Endothelial cell of umbilical vein (primary cell): ENCODE data around the gene DPM2. TPM values are rescaled to one million over a fixed set of nuclear protein-coding genes. Genes with fewer than 3 reads are reported as not detected.

ENCODE experiments used
- BruUV-seq: library from RNA; stranded (reverse); fragments of 400-500 nt; replicated peaks from 2 replicates; lab custom pipeline; 2021; lab: Mats Ljungman, UMichigan
- CTCF ChIA-PET: fragments of 300-600, 350-600 bp; sonication (Branson Sonifier 250); formaldehyde crosslinking; loops from one replicate; lab custom pipeline; 2021; ENCODE audit warnings: antibody characterized with exemption, inconsistent platforms; lab: Charles Lee
- POLR2A ChIA-PET: fragments of 300-600, 350-600 bp; sonication (Branson Sonifier 250); formaldehyde crosslinking; loops from one replicate; lab custom pipeline; 2021; ENCODE audit warnings: antibody characterized with exemption, inconsistent platforms; lab: Charles Lee
- DNase-seq: peaks from one replicate; pipeline ENCODE4 v3.0.0-alpha.2; 2011; ENCODE audit warnings: low read depth, low spot score
- FAIRE-seq: peaks from 2 replicates; lab custom pipeline; 2011; peaks lifted over from hg19 to GRCh38; lab: Jason Lieb, UNC
- H2AFZ ChIP-seq: 2 replicates; pipeline ENCODE4 v1.6.0; 2012; ENCODE audit warnings: low read depth, low read length, control low read depth, inconsistent platforms
- H3K27ac ChIP-seq: 2 replicates; pipeline ENCODE4 v1.5.1; 2011; ENCODE audit warnings: low read depth, mild to moderate bottlenecking, control low read depth, low read length, moderate library complexity; ENCODE audit not compliant: insufficient read depth
- H3K27me3 ChIP-seq, 2 experiments: 2 replicates each; pipeline versions ENCODE4 v1.6.0 to v1.6.1; 2011; ENCODE audit warnings: low read length in 2 of 2, mixed read lengths in 1 of 2; ENCODE audit not compliant: control insufficient read depth in 2 of 2, insufficient read depth in 2 of 2
- H3K36me3 ChIP-seq, 2 experiments: 2 replicates in 1 of 2; 3 replicates in 1 of 2; pipeline ENCODE4 v1.5.1; 2011; ENCODE audit warnings: low read length in 2 of 2, mild to moderate bottlenecking in 1 of 2, moderate library complexity in 1 of 2; ENCODE audit not compliant: control insufficient read depth in 2 of 2, insufficient read depth in 2 of 2; ENCODE audit errors: extremely low read depth in 1 of 2
- H3K4me1 ChIP-seq: 3 replicates; pipeline ENCODE4 v1.5.1; 2011; ENCODE audit warnings: mild to moderate bottlenecking, low read length; ENCODE audit not compliant: control insufficient read depth, insufficient read depth; ENCODE audit errors: extremely low read depth
- H3K4me2 ChIP-seq: 2 replicates; pipeline ENCODE4 v1.6.1; 2011; ENCODE audit warnings: low read length, control low read depth, mixed read lengths; ENCODE audit not compliant: insufficient read depth
- H3K4me3 ChIP-seq, 3 experiments: fragments of 200-600 bp in 1 of 3; sonication (generic), shearing (Covaris generic) in 1 of 3; replicated peaks in 1 of 3; 2 replicates each; pipeline ENCODE4 v1.5.1; 2011 to 2016; ENCODE audit warnings: control low read depth in 3 of 3, low read length in 3 of 3, mild to moderate bottlenecking in 2 of 3, inconsistent platforms in 1 of 3, low read depth in 1 of 3, moderate library complexity in 1 of 3; ENCODE audit not compliant: insufficient read depth in 1 of 3
- H3K79me2 ChIP-seq: 2 replicates; pipeline ENCODE4 v1.6.0; 2012; ENCODE audit warnings: low read length, inconsistent platforms; ENCODE audit not compliant: control insufficient read depth, insufficient read depth
- H3K9ac ChIP-seq: replicated peaks from 2 replicates; pipeline ENCODE3; 2011; ENCODE audit warnings: low read length, control low read depth; ENCODE audit not compliant: insufficient read depth; ENCODE audit errors: extremely low read depth
- H3K9me1 ChIP-seq: replicated peaks from 3 replicates; pipeline ENCODE4 v1.6.0; 2011; ENCODE audit warnings: mild to moderate bottlenecking, low read length; ENCODE audit not compliant: control insufficient read depth, insufficient read depth; ENCODE audit errors: extremely low read depth
- H3K9me3 ChIP-seq: replicated peaks from 2 replicates; pipeline ENCODE4 v1.5.1; 2012; ENCODE audit warnings: low read length, inconsistent platforms; ENCODE audit not compliant: control insufficient read depth, insufficient read depth
- H4K20me1 ChIP-seq: replicated peaks from 2 replicates; pipeline ENCODE3; 2011; ENCODE audit warnings: mild to moderate bottlenecking, low read length; ENCODE audit not compliant: control insufficient read depth, insufficient read depth; ENCODE audit errors: extremely low read depth
- EZH2 ChIP-seq: IDR thresholded peaks from 2 replicates; pipeline ENCODE4 v1.6.1; 2012; ENCODE audit warnings: borderline replicate concordance, low read depth, mild to moderate bottlenecking, moderate library complexity, low read length, inconsistent platforms; ENCODE audit not compliant: severe bottlenecking
- FOS ChIP-seq: IDR thresholded peaks from 2 replicates; pipeline ENCODE4 v1.6.1; 2011; ENCODE audit warnings: mild to moderate bottlenecking, low read length, moderate library complexity, borderline replicate concordance; ENCODE audit not compliant: insufficient read depth
- GATA2 ChIP-seq: IDR thresholded peaks from 2 replicates; pipeline ENCODE4 v1.7.0; 2011; ENCODE audit warnings: low read depth, mild to moderate bottlenecking, moderate library complexity, mixed read lengths, low read length; ENCODE audit not compliant: insufficient read length, insufficient read depth
- JUN ChIP-seq: IDR thresholded peaks from 2 replicates; pipeline ENCODE4 v1.6.1; 2011; ENCODE audit warnings: borderline replicate concordance, low read depth; ENCODE audit not compliant: insufficient read length, insufficient read depth
- MYC ChIP-seq: IDR thresholded peaks from one replicate; pipeline ENCODE4 v1.6.1; 2011; ENCODE audit warnings: mild to moderate bottlenecking, low read depth, low read length
- POLR2A ChIP-seq: IDR thresholded peaks from 2 replicates; pipeline ENCODE4 v1.6.1; 2012; ENCODE audit warnings: low read depth, mild to moderate bottlenecking, control low read depth, low read length
- POLR2AphosphoS5 ChIP-seq: IDR thresholded peaks from 2 replicates; pipeline ENCODE4 v1.6.1; 2012; ENCODE audit warnings: low read depth, mild to moderate bottlenecking, control low read depth, low read length, moderate library complexity; ENCODE audit not compliant: insufficient read depth
- dilution Hi-C: fragments of 300-500 bp; cut with MboI; formaldehyde crosslinking; loops from one replicate; pipeline ENCODE4 v1.15.0; 2019; ENCODE audit warnings: low sequenced_read_pairs; ENCODE audit not compliant: extremely low pct_ligation_motif_present
- intact Hi-C: fragments of 100-400 bp; cut with micrococcal nuclease; formaldehyde crosslinking; loops from one replicate; pipeline ENCODE4 v1.10.0; 2022
- polyA plus RNA-seq, 4 experiments: library from polyadenylated mRNA; depleted of rRNA in 3 of 4; stranded (reverse) in 3 of 4; unstranded in 1 of 4; fragments of >200 nt; gene quantifications; 2 replicates each; pipeline versions ENCODE4 v1.2.1 to v1.2.3, GENCODE V29; 2011 to 2012; ENCODE audit warnings: missing spikeins in 1 of 4
- total RNA-seq: library from RNA; stranded (reverse); gene quantifications from 2 replicates; pipeline ENCODE4 v1.2.3, GENCODE V29; 2021
- TF ChIP-seq, protein P1 (sequence below): IDR thresholded peaks from 2 replicates; pipeline ENCODE4 v1.6.1; 2011; ENCODE audit not compliant: insufficient read depth, insufficient read length
- TF ChIP-seq, protein P2 (sequence below), 2 donors: IDR thresholded peaks; 1 replicate in 1 of 2; 2 replicates in 1 of 2; pipeline ENCODE4 v1.5.1; 2011; ENCODE audit warnings: low read length in 2 of 2, mild to moderate bottlenecking in 2 of 2, moderate library complexity in 2 of 2, control low read depth in 1 of 2, inconsistent platforms in 1 of 2, low read depth in 1 of 2; ENCODE audit not compliant: insufficient read depth in 1 of 2; ENCODE audit errors: extremely low read depth in 1 of 2

Gene DPM2
- total and polyA plus RNA-seq, 2 donors (not counting 3 experiments of a cell fraction or from before 2014, with no cell fraction given) = 47.9 to 63.9 TPM

- Histone ChIP-seq H3K9me1 (no peaks in the 10 kb centered on the region), H3K27me3 (no peaks in the 10 kb centered on the region), H3K9ac (no peak overlapping the region), H3K4me3 (no peak overlapping the region), H3K27ac (no peak overlapping the region), H3K79me2 (no peaks in the 10 kb centered on the region), H3K4me1 (peaks cover 8% of the 10 kb centered on the region), H3K9me3 (no peaks in the 10 kb centered on the region), H3K36me3 (peaks cover 8 to 22% of the 10 kb centered on the region in 2 experiments), H3K4me2 (no peak overlapping the region), H2AFZ (no peak overlapping the region), H4K20me1 (no peaks in the 10 kb centered on the region)
- ChIA-PET POLR2A (interaction anchor here (0.7 to 1.4 kb wide), 2 partner anchors 9 to 19 kb away, joined by 3 read pairs; no protein-coding TSS in a partner anchor), CTCF (interaction anchor here (0.9 to 1.5 kb wide), 6 partner anchors 16 to 151 kb away, joined by 3 to 5 read pairs (median 3); partner anchors contain the start of gene TOR2A)
- no peak for DNase-seq
- dilution Hi-C loops (no loop called here), intact Hi-C loops (no loop called here)
- TF ChIP-seq FOS = no peak
- TF ChIP-seq GATA2 = no peak
- TF ChIP-seq, protein P1, sequence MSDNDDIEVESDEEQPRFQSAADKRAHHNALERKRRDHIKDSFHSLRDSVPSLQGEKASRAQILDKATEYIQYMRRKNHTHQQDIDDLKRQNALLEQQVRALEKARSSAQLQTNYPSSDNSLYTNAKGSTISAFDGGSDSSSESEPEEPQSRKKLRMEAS = no peak
- no peak for TF ChIP-seq POLR2A
- TF ChIP-seq JUN = no peak
- no peak for TF ChIP-seq EZH2
- no peak for TF ChIP-seq MYC
- no peak for TF ChIP-seq POLR2AphosphoS5
- TF ChIP-seq, protein P2, sequence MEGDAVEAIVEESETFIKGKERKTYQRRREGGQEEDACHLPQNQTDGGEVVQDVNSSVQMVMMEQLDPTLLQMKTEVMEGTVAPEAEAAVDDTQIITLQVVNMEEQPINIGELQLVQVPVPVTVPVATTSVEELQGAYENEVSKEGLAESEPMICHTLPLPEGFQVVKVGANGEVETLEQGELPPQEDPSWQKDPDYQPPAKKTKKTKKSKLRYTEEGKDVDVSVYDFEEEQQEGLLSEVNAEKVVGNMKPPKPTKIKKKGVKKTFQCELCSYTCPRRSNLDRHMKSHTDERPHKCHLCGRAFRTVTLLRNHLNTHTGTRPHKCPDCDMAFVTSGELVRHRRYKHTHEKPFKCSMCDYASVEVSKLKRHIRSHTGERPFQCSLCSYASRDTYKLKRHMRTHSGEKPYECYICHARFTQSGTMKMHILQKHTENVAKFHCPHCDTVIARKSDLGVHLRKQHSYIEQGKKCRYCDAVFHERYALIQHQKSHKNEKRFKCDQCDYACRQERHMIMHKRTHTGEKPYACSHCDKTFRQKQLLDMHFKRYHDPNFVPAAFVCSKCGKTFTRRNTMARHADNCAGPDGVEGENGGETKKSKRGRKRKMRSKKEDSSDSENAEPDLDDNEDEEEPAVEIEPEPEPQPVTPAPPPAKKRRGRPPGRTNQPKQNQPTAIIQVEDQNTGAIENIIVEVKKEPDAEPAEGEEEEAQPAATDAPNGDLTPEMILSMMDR (IDR thresholded peaks at IDR 0.05; ENCODE audit: extremely low read depth in 1 of 2, insufficient read depth in 1 of 2, low read depth in 1 of 2, low read length in 2 of 2) = no peak
- TSS peak; percentile 24 for BruUV-seq
- FAIRE-seq = no peak
Measured at GRCh38 chr9:127885508-127886281, 52.0 kb downstream of the DPM2 start.

Other genes with a start within 250 kb of the DPM2 start
- not detected in 2 replicates for gene CFAP157, start 230.9 kb downstream of the DPM2 start, total RNA-seq
- 0.03 TPM in 1 of 2 replicates, not detected in the other for gene CFAP157, start 230.9 kb downstream of the DPM2 start, polyA plus RNA-seq
- gene PTRH1, start 222.2 kb downstream of the DPM2 start, total RNA-seq = 19.6 and 25.1 TPM in 2 replicates
- gene PTRH1, start 222.2 kb downstream of the DPM2 start, polyA plus RNA-seq = 52.2 and 73.6 TPM in 2 replicates
- gene TTC16, start 221.8 kb downstream of the DPM2 start, total RNA-seq = not detected in 2 replicates
- not detected in 2 replicates for gene TTC16, start 221.8 kb downstream of the DPM2 start, polyA plus RNA-seq
- gene TOR2A, start 202.6 kb downstream of the DPM2 start, total RNA-seq = 17.1 and 19.3 TPM in 2 replicates
- 23.9 and 28.8 TPM in 2 replicates for gene TOR2A, start 202.6 kb downstream of the DPM2 start, polyA plus RNA-seq
- 95.0 and 102 TPM in 2 replicates for gene SH2D3C, start 159.2 kb downstream of the DPM2 start, total RNA-seq
- 173 and 218 TPM in 2 replicates for gene SH2D3C, start 159.2 kb downstream of the DPM2 start, polyA plus RNA-seq
- gene CDK9, start 151.8 kb downstream of the DPM2 start, total RNA-seq = 124 and 128 TPM in 2 replicates
- gene CDK9, start 151.8 kb downstream of the DPM2 start, polyA plus RNA-seq = 92.2 and 99.0 TPM in 2 replicates
- gene FPGS, start 135.0 kb downstream of the DPM2 start, total RNA-seq = 90.2 and 90.7 TPM in 2 replicates
- gene FPGS, start 135.0 kb downstream of the DPM2 start, polyA plus RNA-seq = 77.7 and 129 TPM in 2 replicates
- 688 and 728 TPM in 2 replicates for gene ENG, start 83.2 kb downstream of the DPM2 start, total RNA-seq
- gene ENG, start 83.2 kb downstream of the DPM2 start, polyA plus RNA-seq = 338 and 355 TPM in 2 replicates
- gene AK1, start 60.2 kb downstream of the DPM2 start, total RNA-seq = 113 and 115 TPM in 2 replicates
- gene AK1, start 60.2 kb downstream of the DPM2 start, polyA plus RNA-seq = 148 and 157 TPM in 2 replicates
- 43.0 and 43.5 TPM in 2 replicates for gene ST6GALNAC6, start 38.3 kb downstream of the DPM2 start, total RNA-seq
- gene ST6GALNAC6, start 38.3 kb downstream of the DPM2 start, polyA plus RNA-seq = 78.9 and 93.6 TPM in 2 replicates
- gene ST6GALNAC4, start 20.8 kb downstream of the DPM2 start, total RNA-seq = 38.1 and 45.9 TPM in 2 replicates
- 85.3 and 108 TPM in 2 replicates for gene ST6GALNAC4, start 20.8 kb downstream of the DPM2 start, polyA plus RNA-seq
- 2.9 and 3.8 TPM in 2 replicates for gene PIP5KL1, start 7.1 kb downstream of the DPM2 start, total RNA-seq
- gene PIP5KL1, start 7.1 kb downstream of the DPM2 start, polyA plus RNA-seq = 1.5 and 2.3 TPM in 2 replicates
- 16.4 and 19.0 TPM in 2 replicates for gene EEIG1, start 43.1 kb upstream of the DPM2 start, total RNA-seq
- 8.4 and 13.5 TPM in 2 replicates for gene EEIG1, start 43.1 kb upstream of the DPM2 start, polyA plus RNA-seq
- gene NAIF1, start 129.5 kb upstream of the DPM2 start, total RNA-seq = 8.2 and 9.7 TPM in 2 replicates
- gene NAIF1, start 129.5 kb upstream of the DPM2 start, polyA plus RNA-seq = 9.7 and 10.1 TPM in 2 replicates
- 20.1 and 20.2 TPM in 2 replicates for gene SLC25A25, start 130.4 kb upstream of the DPM2 start, total RNA-seq
- 14.2 and 18.1 TPM in 2 replicates for gene SLC25A25, start 130.4 kb upstream of the DPM2 start, polyA plus RNA-seq
- gene PTGES2, start 189.9 kb upstream of the DPM2 start, total RNA-seq = 64.2 and 69.6 TPM in 2 replicates
- 69.8 and 69.9 TPM in 2 replicates for gene PTGES2, start 189.9 kb upstream of the DPM2 start, polyA plus RNA-seq
- gene LCN2, start 211.6 kb upstream of the DPM2 start, total RNA-seq = not detected in 2 replicates
- gene LCN2, start 211.6 kb upstream of the DPM2 start, polyA plus RNA-seq = not detected in 2 replicates
- 51.0 and 53.2 TPM in 2 replicates for gene BBLN, start 222.4 kb upstream of the DPM2 start, total RNA-seq
- 124 and 206 TPM in 2 replicates for gene BBLN, start 222.4 kb upstream of the DPM2 start, polyA plus RNA-seq